Inflammatory macrophage (primary cell): ENCODE measurements around the gene MT2A.
"Not testable (repeated sequence)": the region's sequence is repeated elsewhere in the genome, so short reads cannot be mapped to it uniquely, and the experiment has no call there.

ENCODE experiments used
- DNase-seq, 2 donors: peaks; one replicate each; pipeline ENCODE4 v3.0.0-alpha.2; 2020 to 2022
- total RNA-seq, 18 experiments: gene quantifications; one replicate each; lab custom pipeline; 2026; ENCODE audit warnings: mixed read lengths in 6 of 18, inconsistent platforms in 2 of 18; lab: John Stamatoyannopoulos, UW

The MT2A gene
- total RNA-seq: 17.8 to 311 (median 32.4) reads per million in 18 experiments

DNA sequence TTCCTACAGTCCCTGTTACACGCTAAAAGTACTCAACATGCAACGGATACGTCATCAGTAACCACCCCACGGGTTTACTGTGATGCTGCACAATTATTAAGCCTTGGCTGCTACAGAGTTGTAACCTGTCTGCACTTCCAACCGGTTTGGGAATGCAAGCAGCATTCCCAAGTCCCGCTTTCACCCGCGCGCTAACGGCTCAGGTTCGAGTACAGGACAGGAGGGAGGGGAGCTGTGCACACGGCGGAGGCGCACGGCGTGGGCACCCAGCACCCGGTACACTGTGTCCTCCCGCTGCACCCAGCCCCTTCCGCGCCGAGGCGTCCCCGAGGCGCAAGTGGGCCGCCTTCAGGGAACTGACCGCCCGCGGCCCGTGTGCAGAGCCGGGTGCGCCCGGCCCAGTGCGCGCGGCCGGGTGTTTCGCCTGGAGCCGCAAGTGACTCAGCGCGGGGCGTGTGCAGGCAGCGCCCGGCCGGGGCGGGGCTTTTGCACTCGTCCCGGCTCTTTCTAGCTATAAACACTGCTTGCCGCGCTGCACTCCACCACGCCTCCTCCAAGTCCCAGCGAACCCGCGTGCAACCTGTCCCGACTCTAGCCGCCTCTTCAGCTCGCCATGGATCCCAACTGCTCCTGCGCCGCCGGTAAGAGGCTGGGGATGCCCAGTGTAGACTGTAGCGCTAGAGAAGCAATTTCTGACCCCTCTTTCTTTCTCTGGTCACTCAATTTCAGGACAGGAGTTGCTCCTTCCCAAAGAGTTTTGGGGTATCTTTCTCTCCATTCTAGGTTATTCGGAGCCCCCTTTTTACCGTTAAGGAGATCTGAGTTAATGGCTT is at the start of gene MT2A:
MT2A (plus strand) TSS at position 542 of the 833 bp plus-strand sequence; CDS start at position 614, 72 bp downstream.
- DNase-seq: peak; percentile 96 to 99

DNA sequence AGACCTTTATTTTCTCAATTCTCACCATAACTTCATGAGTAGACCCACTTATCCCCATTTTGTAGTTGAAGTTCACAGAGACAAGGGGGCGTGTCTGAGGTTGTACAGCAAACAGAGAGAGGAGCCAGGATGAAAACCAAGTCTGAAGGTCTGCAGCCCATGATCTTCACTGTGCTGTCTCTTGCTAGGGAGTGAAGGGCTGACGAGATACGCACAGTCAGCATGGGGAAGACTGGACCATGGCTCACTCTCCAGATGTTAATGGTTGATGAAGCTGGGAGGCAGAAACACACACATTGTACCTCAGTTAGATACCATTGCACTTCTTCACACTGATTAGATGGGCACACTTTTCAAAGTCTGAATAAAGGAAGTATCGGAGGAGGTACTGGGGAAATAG is 49.3 kb upstream of the MT2A start:
- no peak for DNase-seq

DNA sequence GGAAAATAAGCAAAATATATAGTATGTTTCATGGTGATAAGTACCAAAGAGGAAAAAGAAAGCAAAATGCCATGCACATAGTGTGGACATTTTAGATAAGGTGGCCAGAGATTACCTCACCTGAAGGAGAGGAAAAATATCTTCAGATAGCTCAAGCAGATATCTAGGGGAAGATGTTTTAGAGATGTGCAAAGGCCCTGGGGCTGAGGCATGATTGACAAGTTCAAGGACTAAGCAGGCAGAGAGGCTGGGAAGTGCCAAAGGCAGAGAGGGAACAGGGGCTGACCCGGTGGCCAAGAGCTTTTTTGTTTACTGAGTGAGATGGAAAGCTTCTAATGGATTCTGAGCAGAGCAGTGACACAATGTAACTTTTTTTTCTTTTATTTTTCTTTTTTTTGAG is 47.9 kb upstream of the MT2A start:
- no peak for DNase-seq

DNA sequence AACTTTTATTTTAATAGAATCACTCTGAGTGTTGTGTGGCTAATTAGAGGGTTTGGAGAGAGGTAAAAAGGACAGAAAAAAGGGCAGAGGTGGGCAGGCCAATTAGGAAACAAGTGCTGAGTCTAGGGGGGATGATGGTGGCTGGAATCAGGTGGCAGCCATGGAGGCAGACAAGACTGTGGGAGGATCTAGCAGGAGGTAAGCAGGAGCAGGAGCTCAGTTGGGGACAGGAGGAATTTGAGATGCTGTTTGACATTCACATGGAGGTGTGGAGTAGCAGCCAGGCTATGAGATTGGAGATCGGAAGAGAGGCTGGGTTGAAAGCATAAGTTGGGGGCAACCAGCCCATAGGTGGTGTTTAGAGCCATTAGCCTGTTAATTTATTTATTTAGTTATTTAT is 47.3 kb upstream of the MT2A start:
- DNase-seq: no peak

DNA sequence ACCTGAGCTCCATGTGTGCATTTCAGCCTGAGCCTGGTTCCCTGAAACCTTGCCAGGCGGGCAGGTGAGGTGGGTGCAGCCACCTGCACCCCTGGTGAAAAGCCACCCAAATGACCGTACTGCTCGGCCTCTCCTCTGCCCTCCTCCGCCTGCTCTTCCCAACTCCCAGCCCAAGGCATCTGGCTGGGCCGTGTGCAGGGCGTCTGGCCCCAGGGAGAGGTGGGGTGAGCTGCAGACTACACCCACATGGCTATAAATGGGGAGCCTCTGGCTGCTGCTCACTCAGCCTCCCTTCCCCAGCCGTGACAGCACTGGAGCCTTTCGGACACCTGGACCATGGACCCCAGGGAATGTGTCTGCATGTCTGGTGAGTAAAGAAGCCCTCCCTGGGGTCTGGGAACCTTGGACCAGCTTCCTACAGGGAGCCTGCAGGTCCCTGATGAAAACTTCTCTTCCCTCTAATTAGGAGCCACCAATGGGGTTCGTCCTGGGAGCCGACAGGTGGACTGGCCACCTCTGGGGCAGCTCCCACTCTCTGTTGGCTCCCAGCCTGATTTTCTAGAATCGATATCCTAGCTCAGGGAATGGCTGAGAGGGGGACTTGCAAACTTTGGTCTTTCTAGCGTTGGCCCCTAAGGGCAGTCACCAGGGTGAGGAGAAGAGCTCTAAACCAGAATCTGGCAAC is 43.4 kb upstream of the MT2A start, which contains the start of gene MT4:
MT4 (plus strand) TSS at position 281 of the 685 bp plus-strand sequence; CDS start at position 337, 56 bp downstream.
- DNase-seq: no peak

DNA sequence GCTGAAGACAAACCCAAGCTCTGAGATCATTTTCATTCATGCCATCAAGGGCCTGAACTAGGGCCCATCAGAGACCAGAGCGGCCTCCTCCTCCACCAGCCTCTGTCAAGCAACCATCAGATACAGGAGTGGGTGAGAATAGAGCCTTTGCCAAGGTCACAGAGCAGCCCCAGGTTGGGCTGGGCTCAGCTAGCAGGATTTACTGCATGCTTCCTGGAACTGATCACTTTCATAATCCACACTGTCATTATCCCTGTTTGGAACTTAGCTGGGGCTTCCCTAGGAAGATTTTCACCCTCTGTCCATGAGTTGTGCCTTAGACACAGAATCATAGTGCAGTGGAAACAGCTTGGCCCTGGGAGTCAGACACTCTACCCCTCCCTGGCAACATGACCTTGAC is 38.4 kb upstream of the MT2A start:
- no peak for DNase-seq

DNA sequence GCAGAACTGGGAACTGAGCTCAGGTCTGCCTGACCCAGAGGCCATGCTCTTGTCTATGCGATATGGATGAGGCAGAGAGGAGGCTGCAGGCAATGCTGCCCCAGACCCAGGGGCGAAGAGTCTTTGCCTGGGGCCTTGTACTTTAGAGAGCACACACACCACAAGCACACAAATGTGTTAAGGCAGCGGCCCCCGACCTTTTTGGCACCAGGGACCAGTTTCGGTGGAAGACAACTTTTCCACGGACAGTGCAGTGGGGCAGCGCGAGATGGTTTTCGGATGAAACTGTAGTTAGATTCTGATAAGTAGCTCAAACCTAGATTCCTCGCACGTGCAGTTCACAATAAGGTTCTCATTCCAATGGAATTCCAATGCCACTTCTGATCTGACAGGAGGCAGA is 36.9 kb upstream of the MT2A start:
- DNase-seq: no peak

DNA sequence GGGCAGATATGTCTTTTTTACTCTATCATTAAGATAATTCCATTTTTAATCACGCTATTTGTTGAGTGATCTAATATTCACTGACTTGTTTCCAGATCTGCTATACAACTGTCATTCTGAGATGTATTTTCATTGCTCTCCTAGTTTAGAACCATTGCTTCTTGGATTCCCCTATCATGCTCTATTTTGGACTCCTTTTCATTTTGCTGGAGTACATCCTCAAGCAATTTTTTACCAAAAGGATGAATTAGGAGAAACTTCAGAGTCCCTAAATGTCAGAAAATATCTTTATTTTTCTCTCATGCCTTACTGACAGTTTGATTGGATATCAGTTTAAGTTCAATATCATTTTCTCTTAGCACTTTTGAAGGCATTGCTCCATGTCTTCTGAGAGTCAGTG is 33.8 kb upstream of the MT2A start:
- no peak for DNase-seq

DNA sequence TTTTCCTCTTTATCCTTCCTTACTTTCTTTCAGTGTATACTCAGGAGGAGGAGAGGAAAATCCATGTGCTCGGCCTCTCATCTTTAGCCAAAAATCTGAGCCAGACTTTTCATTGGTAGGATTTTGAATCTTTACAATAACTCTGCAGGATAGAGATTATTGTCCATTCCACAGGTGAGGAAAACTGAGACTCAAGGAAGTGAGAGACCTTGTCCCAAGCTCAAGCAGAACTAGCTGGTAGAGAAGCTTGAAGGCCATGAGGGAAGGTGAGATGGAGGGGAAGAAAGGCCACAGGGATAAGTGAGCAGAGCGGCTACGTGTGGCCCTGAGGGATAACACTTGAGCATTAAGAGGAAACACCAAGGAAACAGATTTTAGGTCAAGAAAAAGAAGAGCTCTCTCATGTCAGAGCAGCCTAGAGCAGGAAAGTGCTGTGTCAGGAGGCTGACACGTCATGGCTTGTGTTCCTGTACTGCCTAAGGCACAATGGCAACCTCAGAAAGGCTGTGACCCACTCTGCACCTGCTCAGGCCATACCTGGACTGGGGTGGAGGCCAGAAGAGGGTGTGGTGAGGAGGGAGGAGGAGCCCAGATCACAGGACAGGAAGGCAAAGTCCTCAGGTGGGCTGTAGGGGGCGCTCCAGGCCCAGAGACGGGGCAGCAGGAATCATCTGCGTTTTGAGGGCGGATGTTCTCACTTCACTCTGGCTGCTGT is 31.6 kb upstream of the MT2A start:
- peak; percentile 67 to 77 for DNase-seq

DNA sequence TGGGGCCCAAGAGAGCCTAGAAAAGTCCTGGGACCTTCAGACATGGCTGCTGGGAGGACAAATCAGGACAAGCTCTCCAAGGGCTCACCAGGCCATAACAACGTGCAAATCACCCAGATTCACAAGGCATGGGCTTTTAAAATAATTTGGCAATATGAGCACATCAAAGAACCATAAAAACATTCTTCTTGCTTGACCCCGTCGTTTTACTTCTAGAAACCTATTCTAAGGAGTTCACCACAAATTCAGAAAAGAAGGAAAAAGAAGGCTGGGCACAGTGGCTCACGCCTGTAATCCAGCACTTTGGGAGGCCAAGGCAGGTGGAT is 31.1 kb upstream of the MT2A start:
- no peak for DNase-seq

DNA sequence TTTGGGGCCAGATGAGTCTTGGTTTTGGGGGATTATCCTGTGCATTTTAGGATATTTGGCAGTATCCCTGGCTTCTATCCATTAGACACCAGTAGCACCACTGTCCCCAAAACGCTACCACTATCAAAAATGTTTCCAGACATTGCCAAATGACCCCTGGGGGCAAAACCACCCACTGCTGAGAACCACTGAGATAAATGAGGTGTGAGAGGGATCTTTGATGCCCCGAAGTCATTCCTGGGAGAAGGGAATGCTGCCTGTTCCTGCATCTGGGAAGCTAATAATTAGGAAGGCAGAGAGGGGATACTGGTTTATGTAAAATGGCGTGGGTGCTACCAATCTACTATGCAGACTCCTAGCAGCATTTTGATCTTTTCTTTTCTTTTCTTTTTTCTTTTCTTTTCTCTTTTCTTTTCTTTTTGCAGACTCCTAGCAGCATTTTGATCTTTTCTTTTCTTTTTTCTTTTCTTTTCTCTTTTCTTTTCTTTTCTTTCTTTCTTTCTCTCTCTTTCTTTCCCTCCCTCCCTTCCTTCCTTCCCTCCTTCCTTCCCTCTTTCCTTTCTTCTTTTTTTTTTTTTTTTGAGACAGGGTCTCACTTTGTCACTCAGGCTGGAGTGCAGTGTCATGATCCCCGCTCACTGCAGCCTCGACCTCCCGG is 27.9 kb upstream of the MT2A start:
- no peak for DNase-seq

DNA sequence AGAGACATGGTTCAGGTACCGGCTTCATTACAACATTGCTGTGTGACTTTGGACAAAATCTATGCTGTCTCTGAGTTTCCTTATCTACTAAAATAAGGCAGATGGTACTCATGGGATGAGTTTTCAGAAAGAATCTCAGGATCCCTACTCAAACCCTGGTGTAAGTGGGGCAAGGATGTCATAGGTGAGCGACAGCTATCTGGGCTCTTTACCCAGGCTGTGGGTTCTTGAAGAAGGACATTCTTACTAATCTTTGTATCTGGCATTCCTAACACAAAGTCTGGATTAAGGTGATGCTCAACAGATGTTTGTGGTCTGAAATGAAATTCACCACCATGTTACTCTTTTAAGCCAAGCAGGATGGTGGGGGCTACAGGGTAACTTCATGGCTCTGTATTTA is 25.5 kb upstream of the MT2A start:
- not testable (repeated sequence) for DNase-seq

DNA sequence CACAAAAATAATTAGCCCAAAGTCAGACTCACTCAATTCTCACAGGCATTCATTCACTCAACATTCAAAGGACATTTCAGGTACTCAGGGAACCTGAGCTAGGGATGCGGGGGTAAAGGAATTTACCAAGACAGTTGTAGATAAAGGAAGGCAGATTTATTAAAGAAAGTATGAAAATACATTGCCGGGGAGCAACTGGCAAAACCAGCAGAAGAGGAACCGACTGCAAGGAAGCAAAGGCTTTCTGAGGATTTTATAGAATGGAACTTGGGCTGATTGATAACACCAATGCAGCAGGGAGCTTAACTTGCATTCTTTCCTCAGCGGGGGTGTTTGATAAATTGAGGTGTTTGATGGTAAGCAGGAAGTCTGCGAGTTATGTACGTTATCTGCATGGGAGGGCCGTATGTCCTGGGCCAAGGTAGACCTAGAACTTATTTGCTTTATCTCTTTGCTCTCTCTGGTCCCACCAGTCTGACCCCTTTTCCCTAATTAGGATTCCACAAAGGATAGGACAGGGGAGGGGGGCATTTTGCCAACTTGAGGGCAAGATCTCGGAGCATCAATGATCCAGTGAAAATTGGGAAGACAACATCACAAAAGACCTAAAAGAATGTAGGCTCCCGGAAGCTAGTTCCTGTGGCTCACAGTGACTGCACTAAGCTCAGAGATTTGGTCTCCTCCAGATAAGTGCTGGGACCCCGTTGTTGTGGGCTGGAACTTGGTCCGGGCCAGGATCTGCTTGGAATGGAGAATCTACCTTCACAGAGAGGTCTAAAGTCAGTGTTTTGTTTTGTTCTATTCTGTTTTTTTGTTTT is 24.8 kb upstream of the MT2A start:
- DNase-seq: no peak

DNA sequence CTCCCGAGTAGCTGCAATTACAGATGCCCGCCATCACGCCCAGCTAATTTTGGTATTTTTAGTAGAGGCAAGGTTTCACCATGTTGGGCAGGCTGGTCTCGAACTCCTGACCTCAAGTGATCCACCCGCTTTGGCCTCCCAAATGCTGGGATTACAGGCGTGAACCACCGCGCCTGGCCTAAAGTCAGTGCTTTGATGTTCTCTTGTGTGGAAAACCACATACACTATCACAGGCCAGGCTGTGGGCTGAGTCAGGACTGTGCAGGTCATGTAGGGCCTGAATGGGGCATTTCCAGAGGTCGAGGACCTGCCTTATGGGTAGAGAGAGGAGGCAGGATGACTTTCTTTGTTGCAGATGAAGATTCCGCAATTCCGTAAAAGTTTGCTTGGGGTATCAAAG is 24.1 kb upstream of the MT2A start:
- no peak for DNase-seq

DNA sequence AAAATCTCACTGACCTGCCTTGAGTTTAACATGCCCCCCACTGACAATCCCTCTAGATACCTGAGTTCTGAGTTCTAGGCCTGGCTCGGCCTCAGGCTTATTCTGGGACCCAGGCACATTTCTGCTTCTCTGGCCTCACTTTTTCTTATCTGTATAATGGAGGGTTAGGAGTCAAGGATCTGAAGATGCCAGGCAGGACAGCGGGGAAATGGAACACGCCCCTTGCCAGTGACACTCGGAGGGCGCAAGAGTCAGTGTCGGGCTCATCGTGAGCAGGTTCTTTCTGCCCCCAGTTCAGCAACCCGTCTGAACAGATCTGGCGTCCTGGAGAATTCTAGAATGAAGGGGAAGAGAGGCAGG is 19.6 kb upstream of the MT2A start:
- no peak for DNase-seq

DNA sequence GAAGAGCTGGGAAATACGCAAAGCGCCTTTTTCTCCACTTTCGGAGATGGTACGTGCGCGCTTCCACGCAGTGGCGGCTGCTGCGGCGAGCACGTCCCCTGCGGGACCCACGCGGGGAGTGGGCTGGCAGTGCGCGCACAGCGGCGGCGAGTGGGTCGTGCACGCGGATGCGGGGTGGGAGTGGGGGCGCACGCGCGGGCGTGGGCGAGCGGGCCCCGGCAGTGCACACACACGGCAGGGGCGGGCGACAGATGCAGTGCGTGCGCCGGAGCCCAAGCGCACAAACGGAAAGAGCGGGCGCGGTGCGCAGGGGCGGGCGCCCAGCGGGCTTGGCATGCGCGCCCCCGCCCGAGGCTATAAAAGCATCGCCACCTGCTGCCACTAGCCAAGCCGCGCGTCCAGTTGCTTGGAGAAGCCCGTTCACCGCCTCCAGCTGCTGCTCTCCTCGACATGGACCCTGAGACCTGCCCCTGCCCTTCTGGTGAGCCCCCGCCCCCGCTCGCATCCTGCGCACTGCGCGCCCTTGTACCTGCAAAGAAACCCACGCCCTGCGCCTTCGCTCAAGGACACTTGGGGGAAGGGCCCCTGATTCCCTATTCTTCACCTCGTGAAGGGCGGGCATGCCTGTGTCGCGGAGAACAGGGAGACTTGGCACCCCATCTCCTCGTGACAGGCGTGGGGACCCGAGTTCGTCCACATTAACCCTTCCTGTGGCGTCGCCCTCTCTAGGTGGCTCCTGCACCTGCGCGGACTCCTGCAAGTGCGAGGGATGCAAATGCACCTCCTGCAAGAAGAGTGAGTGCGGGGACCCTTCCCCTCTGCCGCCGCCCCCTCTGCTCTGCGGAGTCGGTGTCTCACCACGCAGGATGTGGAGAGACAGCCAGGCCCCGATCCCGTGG is 19.0 kb upstream of the MT2A start, which contains the start of gene MT3:
MT3 (plus strand) TSS at position 388 of the 899 bp plus-strand sequence; CDS start at position 451, 63 bp downstream.
- DNase-seq: peak in 1 of 2 donors; percentile 7

DNA sequence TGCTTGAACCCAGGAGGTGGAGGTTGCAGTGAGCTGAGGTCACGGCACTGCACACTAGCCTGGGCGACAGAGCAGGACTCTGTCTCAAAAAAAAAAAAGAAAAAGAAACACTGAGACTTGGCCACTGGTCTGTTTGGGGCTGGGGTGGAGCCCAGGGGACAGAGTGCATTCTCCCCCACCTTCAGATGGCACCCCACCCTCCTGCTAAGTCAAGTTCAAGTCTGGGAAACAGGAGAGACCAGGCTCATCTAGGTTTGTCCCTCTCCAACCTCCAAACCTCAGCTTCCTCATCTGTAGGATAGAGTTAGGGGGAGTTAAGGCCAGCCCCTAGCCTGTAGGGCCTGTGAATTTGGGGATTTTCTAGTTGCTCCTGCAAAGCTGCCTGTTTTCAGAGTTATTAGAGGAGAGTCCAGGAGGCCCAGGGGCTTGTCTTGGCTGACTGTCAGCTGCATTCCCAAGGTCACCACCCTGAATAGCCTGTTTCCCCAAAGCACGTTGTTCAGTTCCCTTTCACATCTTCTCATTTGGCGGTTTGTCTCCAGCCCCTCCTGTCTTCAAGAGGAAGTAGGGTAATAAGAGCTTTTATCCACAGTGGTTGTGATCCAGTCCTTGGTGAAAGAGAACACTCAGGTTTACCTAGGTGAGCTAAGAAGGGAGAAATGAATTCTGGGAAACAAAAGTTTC is 16.9 kb upstream of the MT2A start:
- DNase-seq: peak; percentile 50 to 51

DNA sequence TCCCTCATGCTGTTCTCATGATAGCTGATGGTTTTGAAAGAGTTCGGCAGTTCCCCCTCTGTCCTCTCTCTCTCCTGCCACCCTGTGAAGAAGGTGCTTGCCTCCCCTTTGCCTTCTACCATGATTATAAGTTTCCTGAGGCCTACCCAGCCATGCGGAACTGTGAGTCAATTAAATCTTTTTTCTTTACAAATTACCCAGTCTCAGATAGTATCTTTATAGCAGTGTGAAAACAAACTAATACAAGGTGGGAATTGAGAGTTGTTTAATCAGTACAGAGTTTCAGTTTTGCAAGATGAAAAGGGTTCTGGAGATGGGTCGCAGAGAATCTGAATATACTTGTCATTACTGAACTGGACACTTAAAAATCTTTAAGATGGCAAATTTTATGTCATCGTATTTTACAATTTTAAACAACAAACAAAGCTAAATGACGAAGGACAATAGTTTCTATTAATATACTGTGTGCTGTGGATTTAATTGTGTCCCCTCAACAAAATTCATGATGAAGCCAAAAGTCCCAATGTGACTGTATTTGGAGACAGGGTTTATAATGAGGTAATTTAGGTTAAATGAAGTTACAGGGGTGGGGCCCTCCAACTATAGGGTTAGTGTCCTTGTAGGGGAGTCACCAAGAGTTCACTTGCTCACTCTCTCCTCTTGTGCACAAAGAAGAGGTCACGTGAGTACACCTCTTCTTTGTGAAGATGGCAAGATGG is 14.7 kb upstream of the MT2A start:
- no peak for DNase-seq

DNA sequence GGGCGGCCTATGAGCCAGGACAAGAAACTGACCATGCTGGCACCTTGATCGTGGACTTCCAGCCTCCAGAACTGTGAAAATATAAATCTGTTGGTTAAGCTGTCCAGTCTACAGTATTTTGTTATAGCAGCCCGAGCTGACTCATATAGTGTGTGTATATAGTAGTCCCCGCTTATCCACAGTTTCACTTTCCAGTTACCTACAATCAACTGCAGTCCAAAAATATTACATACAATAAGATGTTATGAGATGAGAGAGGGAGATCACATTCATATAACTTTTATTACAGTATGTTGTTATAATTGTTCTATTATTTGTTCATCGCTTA is 14.1 kb upstream of the MT2A start:
- DNase-seq: no peak
